HepG2 (cell line): ENCODE measurements around the gene EEPD1. TPM values are rescaled to one million over a fixed set of nuclear protein-coding genes. Genes with fewer than 3 reads are reported as not detected.
A peak's percentile ranks its signal among the peaks of the same experiment; 100 is the strongest.

Source experiments
- CCDC6 ChIP-seq: sonication (generic); formaldehyde crosslinking; IDR thresholded peaks from 2 replicates; pipeline ENCODE4 v1.8.1; 2022; ENCODE audit warnings: mild to moderate bottlenecking, missing genetic modification reagents, moderate library complexity
- SKI ChIP-seq: fragments of 450-650 bp; IDR thresholded peaks from one replicate; pipeline ENCODE4 v1.6.1; 2018; ENCODE audit warnings: mild to moderate bottlenecking; ENCODE audit not compliant: partially characterized antibody
- STAG1 ChIP-seq: sonication (generic); formaldehyde crosslinking; IDR thresholded peaks from 2 replicates; pipeline ENCODE4 v1.4.0; 2020; ENCODE audit warnings: missing genetic modification reagents
- TGIF2 ChIP-seq: IDR thresholded peaks from 2 replicates; pipeline ENCODE4 v1.6.1; 2016; ENCODE audit warnings: control low read depth, missing compliant biosample characterization
- ZFYVE20 ChIP-seq: sonication (generic); formaldehyde crosslinking; IDR thresholded peaks from 2 replicates; pipeline ENCODE4 v1.8.0; 2023; ENCODE audit warnings: low read depth, mild to moderate bottlenecking, moderate library complexity, missing genetic modification reagents, borderline replicate concordance
- ZNF761 ChIP-seq: sonication (generic); formaldehyde crosslinking; conservative IDR thresholded peaks from 2 replicates; pipeline ENCODE4 v1.4.0; 2020; ENCODE audit warnings: mild to moderate bottlenecking, missing genetic modification reagents
- polyA plus RNA-seq, 8 experiments: library from polyadenylated mRNA; depleted of rRNA in 3 of 8; stranded (reverse) in 7 of 8; unstranded in 1 of 8; fragments of >200 nt; fragmentation: Illumina TruSeq in 4 of 8; extraction: Trizol in 4 of 8; gene quantifications; 2 replicates each; pipeline versions ENCODE4 v1.2.1 to v1.2.3, GENCODE V29; 2011 to 2016; ENCODE audit warnings: low read depth in 4 of 8, missing spikeins in 1 of 8, mixed read lengths in 1 of 8; ENCODE audit not compliant: insufficient read depth in 1 of 8
- total RNA-seq, 5 experiments: library from RNA; depleted of rRNA; stranded (reverse); fragments of >200 nt; fragmentation: Illumina TruSeq; extraction: Trizol; gene quantifications; 2 replicates each; pipeline ENCODE4 v1.2.3, GENCODE V29; 2016; ENCODE audit warnings: low read depth in 1 of 5
- TF ChIP-seq, protein P1 (sequence below), 2 experiments: fragments of 450-650 bp in 1 of 2; sonication (generic) in 1 of 2; formaldehyde crosslinking in 1 of 2; IDR thresholded peaks; 2 replicates each; pipeline versions ENCODE4 v1.6.1 to v1.8.0; 2016 to 2022; ENCODE audit warnings: antibody characterized with exemption in 1 of 2, mild to moderate bottlenecking in 1 of 2, missing genetic modification reagents in 1 of 2
- TF ChIP-seq, protein P2 (sequence below): IDR thresholded peaks from 2 replicates; pipeline ENCODE4 v1.6.1; 2016; ENCODE audit warnings: missing biosample characterization, missing genetic modification reagents, low read depth
- TF ChIP-seq, protein P3 (sequence below): IDR thresholded peaks from 2 replicates; pipeline ENCODE4 v1.6.1; 2016; ENCODE audit warnings: low read depth, control low read depth
- TF ChIP-seq, protein P4 (sequence below): sonication (generic); formaldehyde crosslinking; IDR thresholded peaks from 2 replicates; pipeline ENCODE4 v1.8.0; 2022; ENCODE audit warnings: missing genetic modification reagents, mild to moderate bottlenecking, borderline replicate concordance

Gene EEPD1
- total and polyA plus RNA-seq, 2 of the 13 experiments (the other 11 are each of a cell fraction or from before 2014, with no cell fraction given) = 10.1 to 16.4 TPM

DNA sequence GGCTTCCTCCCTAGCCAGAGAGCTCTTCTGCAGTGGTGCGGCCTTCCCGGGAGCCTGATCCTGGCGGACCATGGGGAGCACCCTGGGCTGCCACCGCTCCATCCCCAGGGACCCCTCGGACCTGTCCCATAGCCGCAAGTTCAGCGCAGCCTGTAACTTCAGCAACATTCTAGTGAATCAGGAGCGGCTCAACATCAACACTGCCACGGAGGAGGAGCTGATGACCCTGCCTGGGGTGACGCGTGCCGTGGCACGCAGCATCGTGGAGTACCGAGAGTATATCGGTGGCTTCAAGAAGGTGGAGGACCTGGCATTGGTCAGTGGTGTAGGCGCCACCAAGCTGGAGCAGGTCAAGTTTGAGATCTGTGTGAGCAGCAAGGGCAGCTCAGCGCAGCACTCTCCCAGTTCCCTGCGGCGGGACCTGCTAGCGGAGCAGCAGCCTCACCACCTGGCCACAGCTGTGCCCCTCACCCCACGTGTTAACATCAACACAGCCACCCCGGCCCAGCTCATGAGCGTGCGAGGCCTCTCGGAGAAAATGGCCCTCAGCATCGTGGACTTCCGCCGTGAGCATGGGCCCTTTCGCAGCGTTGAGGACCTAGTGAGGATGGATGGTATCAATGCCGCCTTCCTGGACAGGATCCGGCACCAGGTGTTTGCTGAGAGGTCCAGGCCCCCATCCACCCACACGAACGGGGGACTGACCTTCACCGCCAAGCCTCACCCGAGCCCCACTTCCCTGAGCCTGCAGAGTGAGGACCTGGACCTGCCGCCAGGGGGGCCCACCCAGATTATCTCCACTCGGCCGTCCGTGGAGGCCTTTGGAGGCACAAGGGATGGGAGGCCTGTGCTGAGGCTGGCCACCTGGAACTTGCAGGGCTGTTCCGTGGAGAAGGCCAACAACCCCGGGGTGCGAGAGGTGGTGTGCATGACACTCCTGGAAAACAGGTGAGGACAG is 1.5 kb downstream of the EEPD1 start (continued):
- TF ChIP-seq STAG1 (CRISPR knock-in tag) (peak; percentile 36), CCDC6 (CRISPR knock-in tag) (peak; percentile 54; the same call in 1 of the 2 replicates), SKI (no peak), ZFYVE20 (CRISPR knock-in tag) (no peak), TGIF2 (CRISPR knock-in tag) (no peak), ZNF761 (CRISPR knock-in tag) (0 out of 2 replicates have a peak, but pooled peaks have one; percentile 27)
- TF ChIP-seq, protein P1, sequence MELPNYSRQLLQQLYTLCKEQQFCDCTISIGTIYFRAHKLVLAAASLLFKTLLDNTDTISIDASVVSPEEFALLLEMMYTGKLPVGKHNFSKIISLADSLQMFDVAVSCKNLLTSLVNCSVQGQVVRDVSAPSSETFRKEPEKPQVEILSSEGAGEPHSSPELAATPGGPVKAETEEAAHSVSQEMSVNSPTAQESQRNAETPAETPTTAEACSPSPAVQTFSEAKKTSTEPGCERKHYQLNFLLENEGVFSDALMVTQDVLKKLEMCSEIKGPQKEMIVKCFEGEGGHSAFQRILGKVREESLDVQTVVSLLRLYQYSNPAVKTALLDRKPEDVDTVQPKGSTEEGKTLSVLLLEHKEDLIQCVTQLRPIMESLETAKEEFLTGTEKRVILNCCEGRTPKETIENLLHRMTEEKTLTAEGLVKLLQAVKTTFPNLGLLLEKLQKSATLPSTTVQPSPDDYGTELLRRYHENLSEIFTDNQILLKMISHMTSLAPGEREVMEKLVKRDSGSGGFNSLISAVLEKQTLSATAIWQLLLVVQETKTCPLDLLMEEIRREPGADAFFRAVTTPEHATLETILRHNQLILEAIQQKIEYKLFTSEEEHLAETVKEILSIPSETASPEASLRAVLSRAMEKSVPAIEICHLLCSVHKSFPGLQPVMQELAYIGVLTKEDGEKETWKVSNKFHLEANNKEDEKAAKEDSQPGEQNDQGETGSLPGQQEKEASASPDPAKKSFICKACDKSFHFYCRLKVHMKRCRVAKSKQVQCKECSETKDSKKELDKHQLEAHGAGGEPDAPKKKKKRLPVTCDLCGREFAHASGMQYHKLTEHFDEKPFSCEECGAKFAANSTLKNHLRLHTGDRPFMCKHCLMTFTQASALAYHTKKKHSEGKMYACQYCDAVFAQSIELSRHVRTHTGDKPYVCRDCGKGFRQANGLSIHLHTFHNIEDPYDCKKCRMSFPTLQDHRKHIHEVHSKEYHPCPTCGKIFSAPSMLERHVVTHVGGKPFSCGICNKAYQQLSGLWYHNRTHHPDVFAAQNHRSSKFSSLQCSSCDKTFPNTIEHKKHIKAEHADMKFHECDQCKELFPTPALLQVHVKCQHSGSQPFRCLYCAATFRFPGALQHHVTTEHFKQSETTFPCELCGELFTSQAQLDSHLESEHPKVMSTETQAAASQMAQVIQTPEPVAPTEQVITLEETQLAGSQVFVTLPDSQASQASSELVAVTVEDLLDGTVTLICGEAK (IDR thresholded peaks at IDR 0.05) = no peak
- TF ChIP-seq, protein P1 (CRISPR knock-in tag; IDR thresholded peaks at IDR 0.05) = 0 out of 2 replicates have a peak, but pooled peaks have one; percentile 31
- TF ChIP-seq, protein P2, sequence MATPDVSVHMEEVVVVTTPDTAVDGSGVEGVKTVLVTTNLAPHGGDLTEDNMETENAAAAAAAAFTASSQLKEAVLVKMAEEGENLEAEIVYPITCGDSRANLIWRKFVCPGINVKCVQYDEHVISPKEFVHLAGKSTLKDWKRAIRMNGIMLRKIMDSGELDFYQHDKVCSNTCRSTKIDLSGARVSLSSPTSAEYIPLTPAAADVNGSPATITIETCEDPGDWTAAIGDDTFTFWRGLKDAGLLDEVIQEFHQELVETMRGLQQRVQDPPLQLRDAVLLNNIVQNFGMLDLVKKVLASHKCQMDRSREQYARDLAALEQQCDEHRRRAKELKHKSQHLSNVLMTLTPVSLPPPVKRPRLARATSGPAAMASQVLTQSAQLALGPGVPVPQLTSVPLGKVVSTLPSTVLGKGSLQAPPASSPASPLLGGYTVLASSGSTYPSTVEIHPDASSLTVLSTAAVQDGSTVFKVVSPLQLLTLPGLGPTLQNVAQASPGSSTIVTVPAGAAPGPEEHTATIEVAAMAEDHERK = no peak
- TF ChIP-seq, protein P3, sequence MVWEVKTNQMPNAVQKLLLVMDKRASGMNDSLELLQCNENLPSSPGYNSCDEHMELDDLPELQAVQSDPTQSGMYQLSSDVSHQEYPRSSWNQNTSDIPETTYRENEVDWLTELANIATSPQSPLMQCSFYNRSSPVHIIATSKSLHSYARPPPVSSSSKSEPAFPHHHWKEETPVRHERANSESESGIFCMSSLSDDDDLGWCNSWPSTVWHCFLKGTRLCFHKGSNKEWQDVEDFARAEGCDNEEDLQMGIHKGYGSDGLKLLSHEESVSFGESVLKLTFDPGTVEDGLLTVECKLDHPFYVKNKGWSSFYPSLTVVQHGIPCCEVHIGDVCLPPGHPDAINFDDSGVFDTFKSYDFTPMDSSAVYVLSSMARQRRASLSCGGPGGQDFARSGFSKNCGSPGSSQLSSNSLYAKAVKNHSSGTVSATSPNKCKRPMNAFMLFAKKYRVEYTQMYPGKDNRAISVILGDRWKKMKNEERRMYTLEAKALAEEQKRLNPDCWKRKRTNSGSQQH (CRISPR knock-in tag) = no peak
- TF ChIP-seq, protein P4, sequence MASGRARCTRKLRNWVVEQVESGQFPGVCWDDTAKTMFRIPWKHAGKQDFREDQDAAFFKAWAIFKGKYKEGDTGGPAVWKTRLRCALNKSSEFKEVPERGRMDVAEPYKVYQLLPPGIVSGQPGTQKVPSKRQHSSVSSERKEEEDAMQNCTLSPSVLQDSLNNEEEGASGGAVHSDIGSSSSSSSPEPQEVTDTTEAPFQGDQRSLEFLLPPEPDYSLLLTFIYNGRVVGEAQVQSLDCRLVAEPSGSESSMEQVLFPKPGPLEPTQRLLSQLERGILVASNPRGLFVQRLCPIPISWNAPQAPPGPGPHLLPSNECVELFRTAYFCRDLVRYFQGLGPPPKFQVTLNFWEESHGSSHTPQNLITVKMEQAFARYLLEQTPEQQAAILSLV (CRISPR knock-in tag) = no peak
